Vagina (tissue), 2 donors: Measurements from ENCODE around the gene ROR2.

Source experiments
- POLR2A ChIP-seq, 2 donors: fragments of 450-650 bp; IDR thresholded peaks; one replicate each; pipeline ENCODE4 v1.6.1; 2017; ENCODE audit warnings: antibody characterized with exemption in 2 of 2, mild to moderate bottlenecking in 2 of 2, moderate library complexity in 2 of 2
- TF ChIP-seq, protein P1 (sequence below), 3 experiments: fragments of 450-650 bp in 2 of 3; fragments of 200-600 bp in 1 of 3; sonication (generic) in 1 of 3; IDR thresholded peaks; one replicate each; pipeline ENCODE4 v1.5.1; 2017 to 2019; ENCODE audit warnings: antibody characterized with exemption in 3 of 3, mild to moderate bottlenecking in 2 of 3, moderate library complexity in 2 of 3

DNA sequence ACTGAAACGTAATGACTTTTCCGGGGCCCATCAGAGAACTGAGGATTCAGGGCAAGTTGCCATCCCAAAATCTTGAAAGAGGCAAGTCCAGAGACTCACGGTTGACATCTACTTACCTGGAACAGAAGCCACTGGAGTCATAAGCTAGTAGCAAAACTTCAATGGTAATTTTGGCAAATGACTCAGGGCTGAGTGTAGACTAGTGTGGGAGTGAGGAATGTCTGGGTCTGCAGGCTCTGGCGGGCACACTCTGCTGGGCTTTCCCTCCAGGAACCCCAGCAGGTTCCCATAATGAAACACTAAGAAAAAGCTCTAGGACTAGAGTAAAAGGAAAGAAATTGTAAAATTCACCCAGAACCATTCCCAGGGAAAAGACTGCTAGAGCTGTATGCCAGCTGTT is 403.5 kb downstream of the ROR2 start:
- TF ChIP-seq, protein P1, sequence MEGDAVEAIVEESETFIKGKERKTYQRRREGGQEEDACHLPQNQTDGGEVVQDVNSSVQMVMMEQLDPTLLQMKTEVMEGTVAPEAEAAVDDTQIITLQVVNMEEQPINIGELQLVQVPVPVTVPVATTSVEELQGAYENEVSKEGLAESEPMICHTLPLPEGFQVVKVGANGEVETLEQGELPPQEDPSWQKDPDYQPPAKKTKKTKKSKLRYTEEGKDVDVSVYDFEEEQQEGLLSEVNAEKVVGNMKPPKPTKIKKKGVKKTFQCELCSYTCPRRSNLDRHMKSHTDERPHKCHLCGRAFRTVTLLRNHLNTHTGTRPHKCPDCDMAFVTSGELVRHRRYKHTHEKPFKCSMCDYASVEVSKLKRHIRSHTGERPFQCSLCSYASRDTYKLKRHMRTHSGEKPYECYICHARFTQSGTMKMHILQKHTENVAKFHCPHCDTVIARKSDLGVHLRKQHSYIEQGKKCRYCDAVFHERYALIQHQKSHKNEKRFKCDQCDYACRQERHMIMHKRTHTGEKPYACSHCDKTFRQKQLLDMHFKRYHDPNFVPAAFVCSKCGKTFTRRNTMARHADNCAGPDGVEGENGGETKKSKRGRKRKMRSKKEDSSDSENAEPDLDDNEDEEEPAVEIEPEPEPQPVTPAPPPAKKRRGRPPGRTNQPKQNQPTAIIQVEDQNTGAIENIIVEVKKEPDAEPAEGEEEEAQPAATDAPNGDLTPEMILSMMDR (IDR thresholded peaks at IDR 0.05) = no peak
- TF ChIP-seq POLR2A (IDR thresholded peaks at IDR 0.05) = no peak
